HEK293 (cell line): ENCODE results near the gene AP1G2.

Source experiments
- CTCF ChIP-seq: fragments of 450-650 bp; formaldehyde crosslinking; IDR thresholded peaks from 2 replicates; pipeline ENCODE4 v1.5.1; 2016; ENCODE audit warnings: missing biosample characterization, missing genetic modification characterization
- IKZF3 ChIP-seq: fragments of 450-650 bp; IDR thresholded peaks from 2 replicates; pipeline ENCODE4 v1.5.0; 2018; ENCODE audit warnings: missing biosample characterization, mild to moderate bottlenecking, missing genetic modification characterization, moderate library complexity
- KLF16 ChIP-seq: fragments of 450-650 bp; formaldehyde crosslinking; IDR thresholded peaks from 2 replicates; pipeline ENCODE4 v1.5.1; 2017; ENCODE audit warnings: missing biosample characterization, missing genetic modification characterization
- ZFP37 ChIP-seq: fragments of 450-650 bp; formaldehyde crosslinking; IDR thresholded peaks from 2 replicates; pipeline ENCODE4 v1.5.1; 2016; ENCODE audit warnings: missing biosample characterization, missing genetic modification characterization
- ZNF24 ChIP-seq: fragments of 450-650 bp; formaldehyde crosslinking; IDR thresholded peaks from 2 replicates; pipeline ENCODE4 v1.5.1; 2016; ENCODE audit warnings: missing biosample characterization, missing genetic modification characterization
- ZNF404 ChIP-seq: fragments of 450-650 bp; formaldehyde crosslinking; IDR thresholded peaks from 2 replicates; pipeline ENCODE4 v1.5.1; 2017; ENCODE audit warnings: missing biosample characterization, missing genetic modification characterization
- ZNF529 ChIP-seq: fragments of 450-650 bp; formaldehyde crosslinking; IDR thresholded peaks from 2 replicates; pipeline ENCODE4 v1.5.1; 2017; ENCODE audit warnings: missing genetic modification characterization, missing biosample characterization; ENCODE audit not compliant: insufficient replicate concordance
- ZNF76 ChIP-seq: fragments of 450-650 bp; formaldehyde crosslinking; IDR thresholded peaks from 2 replicates; pipeline ENCODE4; 2016; ENCODE audit warnings: low read depth, missing biosample characterization, missing genetic modification characterization, borderline replicate concordance

DNA sequence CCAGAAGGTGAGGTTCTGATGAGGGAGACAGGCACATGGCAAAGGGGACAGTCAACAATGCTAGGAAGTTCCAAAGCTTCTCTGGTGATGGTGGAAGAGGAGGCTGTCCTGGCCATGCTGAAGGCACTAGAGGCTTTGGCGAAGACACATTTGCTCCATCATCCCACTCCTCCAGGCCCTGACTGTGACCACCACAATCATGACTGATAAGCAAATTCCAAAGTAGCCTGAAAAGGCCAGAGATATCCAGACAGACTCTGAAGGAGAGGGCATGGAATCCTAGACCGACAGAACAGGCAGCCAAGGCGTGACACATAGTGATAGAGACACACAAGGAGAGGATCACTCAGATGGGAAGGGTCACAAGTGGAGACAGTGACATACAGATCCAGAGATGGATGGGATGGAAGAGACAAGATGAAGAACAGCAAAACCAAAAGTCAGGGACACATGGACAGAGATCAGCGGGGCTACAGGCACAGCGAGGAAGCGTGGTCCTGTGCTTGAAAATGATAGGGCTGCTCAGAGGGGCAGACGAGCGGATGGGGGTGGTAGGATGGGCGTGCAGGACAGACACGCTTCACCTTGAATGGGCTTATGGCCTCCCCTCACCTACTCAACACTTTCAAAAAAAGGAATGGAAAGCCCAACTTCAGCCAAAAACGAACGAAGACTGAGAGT, 17.3 kb downstream of the AP1G2 start:
- TF ChIP-seq CTCF (no peak), ZFP37 (no peak), ZNF76 (tag by site-specific recombination) (no peak), ZNF404 (tag by site-specific recombination) (no peak), ZNF529 (tag by site-specific recombination) (no peak), IKZF3 (tag by site-specific recombination) (no peak), ZNF24 (tag by site-specific recombination) (no peak), KLF16 (no peak)
